ENCODE results near the gene KRTAP4-6.
"Not testable (repeated sequence)": the region's sequence is repeated elsewhere in the genome, so short reads cannot be mapped to it uniquely, and the experiment has no call there.

Gene KRTAP4-6

DNA sequence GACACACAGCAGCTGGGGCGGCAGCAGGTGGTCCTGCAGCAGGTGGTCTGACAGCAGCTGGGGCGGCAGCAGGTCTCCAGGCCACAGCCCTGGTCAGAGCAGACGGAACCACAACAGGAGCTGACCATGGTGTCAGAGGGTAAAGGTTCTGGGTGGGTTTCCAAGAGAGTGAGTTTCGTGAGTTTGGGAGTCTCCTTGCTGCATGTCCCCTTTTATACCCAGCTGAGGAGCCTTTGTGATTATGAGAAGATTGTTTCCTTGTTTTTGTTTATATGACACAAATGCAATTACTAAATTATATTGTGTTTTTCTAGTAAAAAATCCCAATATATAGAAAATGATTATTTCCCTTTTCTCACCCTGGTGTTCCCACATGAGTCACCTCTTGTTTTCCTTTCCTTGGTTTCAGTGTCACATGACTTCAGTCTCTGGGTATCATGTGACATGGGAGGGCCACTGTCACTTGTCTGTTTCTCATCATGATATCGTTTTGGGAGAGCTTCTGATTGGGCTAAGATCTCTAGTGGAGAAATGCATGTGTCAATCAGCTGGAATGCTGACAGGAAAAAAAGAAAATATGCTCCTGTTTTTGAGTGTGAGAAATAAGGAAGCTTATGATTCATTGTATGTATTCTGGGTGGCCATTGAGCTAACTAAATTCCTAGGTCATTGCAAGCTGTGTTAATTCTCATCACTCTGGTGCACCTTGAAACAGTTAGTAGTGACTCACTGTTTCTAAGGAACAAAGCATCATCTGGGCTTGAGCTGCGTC, at the start of gene KRTAP4-6:
TSS of gene KRTAP4-6 (minus strand) at position 185 of the 772 bp plus-strand sequence. CDS start at position 128, 57 bp downstream.
- FAIRE-seq: no peak

DNA sequence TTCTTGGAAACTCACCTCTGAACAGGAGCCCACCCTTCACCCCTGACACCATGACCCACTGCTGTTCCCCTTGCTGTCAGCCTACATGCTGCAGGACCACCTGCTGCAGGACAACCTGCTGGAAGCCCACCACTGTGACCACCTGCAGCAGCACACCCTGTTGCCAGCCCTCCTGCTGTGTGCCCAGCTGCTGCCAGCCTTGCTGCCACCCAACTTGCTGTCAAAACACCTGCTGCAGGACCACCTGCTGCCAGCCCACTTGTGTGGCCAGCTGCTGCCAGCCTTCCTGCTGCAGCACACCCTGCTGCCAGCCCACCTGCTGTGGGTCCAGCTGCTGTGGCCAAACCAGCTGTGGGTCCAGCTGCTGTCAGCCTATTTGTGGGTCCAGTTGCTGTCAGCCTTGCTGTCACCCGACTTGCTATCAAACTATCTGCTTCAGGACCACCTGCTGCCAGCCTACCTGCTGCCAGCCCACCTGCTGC, 49.5 kb upstream of the KRTAP4-6 start, which contains the start of gene KRTAP9-1:
TSS of gene KRTAP9-1 (plus strand) at position 51 of the 482 bp plus-strand sequence. CDS start at position 51, 0 bp downstream.
- FAIRE-seq: not testable (repeated sequence)

- FAIRE-seq: no peak
Observed at GRCh38 chr17:41186872-41187271, 46.5 kb upstream of the KRTAP4-6 start.

DNA sequence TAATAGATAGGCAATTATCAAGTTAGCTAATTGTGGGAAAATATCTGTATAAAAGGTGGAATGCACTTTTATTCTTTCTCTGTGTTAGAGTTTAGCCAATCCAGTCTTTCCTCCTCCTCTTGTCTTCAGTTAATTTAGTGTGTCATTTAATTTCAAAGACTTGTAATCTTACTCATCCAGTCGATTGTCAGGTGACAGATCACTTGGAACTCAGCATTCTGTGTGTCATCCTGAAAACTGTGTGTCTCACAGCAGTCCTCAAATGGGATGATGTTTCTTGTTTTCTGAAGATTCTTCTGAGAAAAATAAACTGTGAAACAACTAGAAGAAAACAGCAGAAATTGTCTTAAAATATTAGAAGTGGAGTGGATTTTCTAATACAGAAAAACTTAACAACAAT, 44.7 kb upstream of the KRTAP4-6 start:
- no peak for FAIRE-seq

DNA sequence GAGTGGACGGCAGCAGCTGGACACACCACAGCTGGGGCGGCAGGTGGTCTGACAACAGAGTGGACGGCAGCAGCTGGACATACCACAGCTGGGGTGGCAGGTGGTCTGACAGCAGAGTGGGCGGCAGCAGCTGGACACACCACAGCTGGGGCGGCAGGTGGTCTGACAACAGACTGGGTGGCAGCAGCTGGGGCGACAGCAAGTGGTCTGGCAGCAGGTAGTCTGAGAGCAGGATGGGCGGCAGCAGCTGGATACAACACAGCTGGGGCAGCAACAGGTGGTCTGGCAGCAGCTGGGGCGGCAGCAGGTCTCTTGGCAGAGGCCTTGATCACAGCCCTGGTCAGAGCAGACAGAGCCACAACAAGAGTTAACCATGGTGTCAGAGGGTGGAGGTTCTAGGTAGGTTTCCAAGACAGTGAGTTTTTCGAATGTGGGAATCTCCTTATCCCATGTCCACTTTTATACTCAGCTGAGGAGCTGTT, 44.2 kb upstream of the KRTAP4-6 start, which contains the start of gene KRTAP4-1:
TSS of gene KRTAP4-1 (minus strand) at position 432 of the 482 bp plus-strand sequence. CDS start at position 375, 57 bp downstream.
- FAIRE-seq: no peak

GRCh38 chr17:41178843-41179616, 38.7 kb upstream of the KRTAP4-6 start:
- no peak for FAIRE-seq

DNA sequence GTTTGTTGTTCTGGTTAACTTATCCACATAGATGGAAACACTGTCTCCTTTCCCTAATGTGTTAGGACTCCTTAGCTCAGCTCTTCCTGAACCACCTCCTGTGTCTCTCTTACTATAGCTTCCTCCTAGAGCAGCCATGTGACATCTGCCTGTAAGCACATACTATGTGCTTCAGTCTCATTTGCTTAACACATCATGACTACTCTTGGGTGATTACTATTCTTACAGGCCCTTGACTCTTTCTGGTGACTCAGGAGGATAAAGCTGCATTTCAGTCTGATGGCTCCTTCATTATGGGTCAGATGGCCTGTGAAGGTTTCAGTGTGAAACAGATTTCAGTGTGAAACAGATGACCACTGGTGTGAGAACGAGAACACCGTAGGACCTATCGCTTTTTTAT, 38.0 kb upstream of the KRTAP4-6 start:
- no peak for FAIRE-seq

- FAIRE-seq: no peak
Observed at GRCh38 chr17:41177727-41178271, 37.5 kb upstream of the KRTAP4-6 start, which contains the start of gene KRTAP4-2. TSS of gene KRTAP4-2 (minus strand) at chr17:41178221. CDS start at chr17:41178164, 57 bp downstream.

GRCh38 chr17:41176744-41177387, 36.5 kb upstream of the KRTAP4-6 start:
- FAIRE-seq: no peak

GRCh38 chr17:41171886-41172285, 31.5 kb upstream of the KRTAP4-6 start:
- no peak for FAIRE-seq

DNA sequence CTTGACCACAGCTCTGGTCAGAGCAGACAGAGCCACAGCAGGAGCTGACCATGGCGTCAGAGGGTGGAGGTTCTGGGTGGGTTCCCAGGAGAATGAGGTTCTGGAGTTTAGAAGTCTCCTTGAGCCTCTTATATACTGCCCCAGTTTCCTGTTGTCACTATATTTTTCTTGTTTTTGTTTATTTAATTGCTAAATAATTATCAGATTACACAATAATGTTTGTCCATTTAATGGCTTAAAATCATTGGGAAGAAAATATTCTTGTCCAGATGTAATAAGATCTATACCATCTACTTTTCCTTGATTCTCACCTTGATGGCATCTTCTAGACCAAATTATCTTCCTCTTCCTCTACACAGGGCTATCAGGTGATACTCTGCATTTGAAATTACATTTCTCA, 27.8 kb upstream of the KRTAP4-6 start, which contains the start of gene KRTAP4-3:
TSS of gene KRTAP4-3 (minus strand) at position 101 of the 400 bp plus-strand sequence. CDS start at position 52, 49 bp downstream.
- FAIRE-seq: no peak

DNA sequence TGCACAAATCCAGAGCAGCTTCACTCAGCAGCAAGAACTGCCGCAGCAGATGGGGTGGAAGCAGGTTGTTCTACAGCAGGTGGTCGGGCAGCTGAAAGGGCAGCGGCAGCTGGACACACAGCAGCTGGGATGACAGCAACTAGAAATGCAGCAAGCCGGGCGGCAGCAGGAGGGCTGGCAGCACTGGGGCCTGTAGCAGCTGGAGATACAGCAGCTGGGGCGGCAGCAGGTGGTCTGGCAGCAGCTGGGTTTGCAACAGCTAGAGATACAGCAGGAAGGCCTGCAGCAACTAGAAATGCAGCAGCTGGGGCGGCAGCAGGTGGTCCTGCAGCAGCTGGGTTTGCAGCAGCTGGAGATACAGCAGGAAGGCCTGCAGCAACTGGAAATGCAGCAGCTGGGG, 27.2 kb upstream of the KRTAP4-6 start:
- FAIRE-seq: no peak

DNA sequence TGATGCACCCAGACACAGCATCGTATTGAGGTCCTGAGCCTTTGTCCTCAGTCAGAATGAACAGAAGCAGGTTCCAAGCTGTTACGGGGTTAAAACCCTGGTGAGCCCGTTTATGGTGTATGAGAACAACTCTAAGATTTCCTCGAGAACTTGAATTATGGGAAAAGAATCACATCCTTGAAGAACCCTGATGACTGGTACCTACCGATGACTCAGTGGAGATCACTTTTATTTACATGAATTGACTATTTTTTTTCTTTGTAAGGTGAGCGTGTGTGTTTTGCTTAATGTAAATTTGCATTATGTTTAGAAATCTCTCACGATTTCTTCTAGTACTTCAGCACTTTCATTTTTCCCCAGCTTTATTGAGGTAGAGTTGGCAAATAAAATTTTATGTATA, 23.5 kb upstream of the KRTAP4-6 start:
- FAIRE-seq: no peak

DNA sequence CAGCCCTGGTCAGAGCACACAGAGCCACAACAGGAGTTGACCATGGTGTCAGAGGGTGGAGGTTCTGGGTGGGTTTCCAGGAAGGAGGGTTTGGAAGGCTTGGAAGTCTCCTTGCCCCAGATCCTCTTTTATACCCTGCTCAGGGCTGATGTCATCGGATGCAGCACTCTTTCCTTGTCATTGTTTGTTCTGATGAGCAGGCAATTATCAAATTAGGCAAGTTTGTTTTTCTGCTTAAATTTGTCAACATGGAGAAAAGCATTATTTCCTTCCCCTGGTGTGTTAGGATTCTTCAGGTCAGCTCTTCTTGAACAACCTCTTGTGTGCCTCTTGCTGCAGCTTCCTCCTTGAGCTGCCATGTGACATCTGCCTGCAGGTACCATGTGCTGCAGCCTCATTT, 20.3 kb upstream of the KRTAP4-6 start, which contains the start of gene KRTAP4-4:
TSS of gene KRTAP4-4 (minus strand) at position 101 of the 400 bp plus-strand sequence. CDS start at position 44, 57 bp downstream.
- no peak for FAIRE-seq

DNA sequence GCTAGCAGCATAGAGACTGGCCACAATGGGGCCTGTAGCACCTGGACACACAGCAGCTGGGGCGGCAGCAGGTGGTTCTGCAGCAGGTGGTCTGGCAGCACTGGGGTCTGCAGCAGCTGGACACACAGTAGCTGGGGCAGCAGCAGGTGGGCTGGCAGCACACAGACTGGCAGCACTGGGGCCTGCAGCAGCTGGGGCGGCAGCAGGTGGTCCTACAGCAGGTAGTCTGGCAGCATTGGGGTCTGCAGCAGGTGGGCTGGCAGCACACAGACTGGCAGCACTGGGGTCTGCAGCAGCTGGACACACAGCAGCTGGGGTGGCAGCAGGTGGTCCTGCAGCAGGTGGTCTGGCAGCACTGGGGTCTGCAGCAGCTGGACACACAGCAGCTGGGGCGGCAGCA, 19.8 kb upstream of the KRTAP4-6 start:
- FAIRE-seq: not testable (repeated sequence)

GRCh38 chr17:41153856-41154255, 13.5 kb upstream of the KRTAP4-6 start:
- FAIRE-seq: no peak

DNA sequence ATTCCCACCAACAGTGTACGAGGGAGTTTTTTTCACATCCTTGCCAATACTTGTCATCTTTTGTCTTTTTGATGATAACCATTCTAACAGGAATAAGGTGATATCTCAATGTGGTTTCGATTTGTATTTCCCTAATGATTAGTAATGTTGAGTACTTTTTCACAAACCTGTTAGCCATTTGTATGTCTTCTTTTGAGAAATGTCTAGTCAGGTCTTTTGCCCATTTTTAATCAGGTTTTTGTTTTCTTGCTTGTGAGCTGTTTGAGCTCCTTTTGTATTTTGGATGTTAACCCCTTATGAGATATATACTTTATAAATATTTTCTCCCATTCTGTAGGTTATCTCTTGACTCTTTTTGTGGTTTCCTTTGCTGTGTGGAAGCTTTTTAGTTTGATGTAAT, 11.2 kb upstream of the KRTAP4-6 start:
- no peak for FAIRE-seq

DNA sequence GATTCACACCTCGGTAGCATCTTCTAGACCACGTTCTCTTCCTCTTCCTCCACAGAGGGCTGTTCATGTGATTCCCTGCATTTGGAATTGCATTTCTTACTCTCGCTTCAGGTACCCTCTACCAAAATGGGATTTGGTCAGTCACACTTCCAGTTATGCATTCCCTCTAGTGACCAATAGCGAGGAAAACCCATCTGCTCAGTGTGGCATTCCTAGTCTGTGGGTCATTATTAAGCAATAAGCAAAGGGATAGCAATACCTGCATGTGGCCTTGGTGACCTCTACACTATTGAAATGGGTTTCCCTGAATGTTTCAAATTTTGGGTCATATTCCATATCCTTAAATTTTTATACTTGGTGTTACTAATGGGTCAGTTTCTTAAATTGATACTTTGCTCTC, 9.7 kb upstream of the KRTAP4-6 start:
- no peak for FAIRE-seq

DNA sequence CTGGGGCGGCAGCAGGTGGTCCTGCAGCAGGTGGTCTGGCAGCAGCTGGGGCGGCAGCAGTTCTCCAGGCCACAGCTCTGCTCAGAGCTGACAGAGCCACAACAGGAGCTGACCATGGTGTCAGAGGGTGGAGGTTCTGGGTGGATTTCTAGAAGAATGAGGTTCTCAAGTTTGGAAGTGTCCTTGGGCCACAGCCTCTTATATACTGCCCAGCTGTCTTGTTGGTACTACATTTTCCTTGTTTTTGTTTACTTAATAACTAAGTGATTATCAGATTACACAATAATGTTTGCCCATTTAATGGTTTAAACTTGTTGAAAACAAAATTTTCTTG, 9.3 kb upstream of the KRTAP4-6 start, which contains the start of gene KRTAP4-5:
TSS of gene KRTAP4-5 (minus strand) at position 174 of the 334 bp plus-strand sequence. CDS start at position 116, 58 bp downstream.
- no peak for FAIRE-seq

DNA sequence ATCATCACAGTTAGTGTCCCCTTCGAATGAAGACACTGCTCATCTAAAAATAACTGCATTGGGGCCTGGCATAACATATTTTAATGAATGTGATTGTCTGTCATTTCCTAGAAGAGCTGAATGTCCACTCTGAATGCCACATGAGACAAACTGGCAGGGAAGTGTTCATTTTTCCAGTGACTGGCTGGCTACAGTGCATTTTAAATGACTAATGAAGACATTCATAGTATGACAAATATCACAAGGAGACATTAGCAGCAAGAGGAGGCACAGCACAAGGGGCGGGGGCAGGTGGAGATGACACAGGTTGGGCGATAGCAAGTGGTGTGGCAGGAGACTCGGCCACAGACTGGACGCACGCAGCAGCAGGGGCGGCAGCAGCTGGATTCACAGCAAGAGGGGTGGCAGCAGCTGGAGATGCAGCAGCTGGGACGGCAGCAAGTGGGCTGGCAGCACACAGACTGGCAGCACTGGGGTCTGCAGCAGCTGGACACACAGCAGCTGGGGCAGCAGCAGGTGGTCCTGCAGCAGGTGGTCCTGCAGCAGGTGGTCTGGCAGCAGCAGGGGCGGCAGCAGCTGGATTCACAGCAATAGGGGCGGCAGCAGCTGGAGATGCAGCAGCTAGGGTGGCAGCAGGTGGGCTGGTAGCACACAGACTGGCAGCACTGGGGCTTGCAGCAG, 8.8 kb upstream of the KRTAP4-6 start:
- FAIRE-seq: not testable (repeated sequence)

- FAIRE-seq: no peak
Observed at GRCh38 chr17:41147531-41148204, 7.3 kb upstream of the KRTAP4-6 start.
